ENCODE data around the gene STEAP1B.
"Not testable (repeated sequence)": the region's sequence is repeated elsewhere in the genome, so short reads cannot be mapped to it uniquely, and the experiment has no call there.

The STEAP1B gene

GRCh38 chr7:22499888-22500689 is at the start of gene STEAP1B:
STEAP1B (minus strand) TSS chr7:22500188; CDS start chr7:22494855, 5,333 bp downstream.
- DNase-seq = not testable (repeated sequence)

GRCh38 chr7:22549051-22549450 is 49.1 kb upstream of the STEAP1B start:
- DNase-seq = no peak

GRCh38 chr7:22548313-22548712 is 48.3 kb upstream of the STEAP1B start:
- no peak for DNase-seq

- DNase-seq = no peak
These were observed 46.8 kb upstream of the STEAP1B start for GRCh38 chr7:22546769-22547168.

GRCh38 chr7:22545529-22545928 is 45.5 kb upstream of the STEAP1B start:
- no peak for DNase-seq

- DNase-seq = no peak
These were observed 44.3 kb upstream of the STEAP1B start for GRCh38 chr7:22544245-22544644.

GRCh38 chr7:22543169-22543568 is 43.2 kb upstream of the STEAP1B start:
- no peak for DNase-seq

GRCh38 chr7:22542669-22543068 is 42.7 kb upstream of the STEAP1B start:
- DNase-seq = no peak

- no peak for DNase-seq
These were observed 42.3 kb upstream of the STEAP1B start for GRCh38 chr7:22542254-22542653.

GRCh38 chr7:22541789-22542188 is 41.8 kb upstream of the STEAP1B start:
- DNase-seq = no peak

- not testable (repeated sequence) for DNase-seq
These were observed 28.5 kb upstream of the STEAP1B start for GRCh38 chr7:22528537-22528936.

- DNase-seq = not testable (repeated sequence)
These were observed 24.5 kb upstream of the STEAP1B start for GRCh38 chr7:22524353-22524947.

GRCh38 chr7:22523478-22524352 is 23.7 kb upstream of the STEAP1B start:
- DNase-seq = not testable (repeated sequence)

GRCh38 chr7:22519560-22519959 is 19.6 kb upstream of the STEAP1B start:
- DNase-seq = not testable (repeated sequence)

- not testable (repeated sequence) for DNase-seq
These were observed 17.0 kb upstream of the STEAP1B start for GRCh38 chr7:22516950-22517349.

GRCh38 chr7:22514963-22515362 is 15.0 kb upstream of the STEAP1B start:
- not testable (repeated sequence) for DNase-seq

- DNase-seq = not testable (repeated sequence)
These were observed 7.3 kb upstream of the STEAP1B start for GRCh38 chr7:22507320-22507719.

- not testable (repeated sequence) for DNase-seq
These were observed 6.5 kb upstream of the STEAP1B start for GRCh38 chr7:22506316-22507020.

GRCh38 chr7:22504519-22504918 is 4.5 kb upstream of the STEAP1B start:
- not testable (repeated sequence) for DNase-seq

- not testable (repeated sequence) for DNase-seq
These were observed 2.1 kb upstream of the STEAP1B start for GRCh38 chr7:22502104-22502503.

GRCh38 chr7:22501336-22501735 is 1.3 kb upstream of the STEAP1B start:
- not testable (repeated sequence) for DNase-seq

GRCh38 chr7:22499044-22499443 is 944 bp downstream of the STEAP1B start:
- no peak for DNase-seq

GRCh38 chr7:22496912-22497311 is 3.1 kb downstream of the STEAP1B start:
- DNase-seq = not testable (repeated sequence)
